ENCODE measurements around the gene FILIP1. TPM values are rescaled to one million over a fixed set of nuclear protein-coding genes. Genes with fewer than 3 reads are reported as not detected.
"Not testable (repeated sequence)": the region's sequence is repeated elsewhere in the genome, so short reads cannot be mapped to it uniquely, and the experiment has no call there.

Gene FILIP1
- total RNA-seq, 4 donors from 2014 or later = 36.0 to 57.6 (median 48.0) TPM

GRCh38 chr6:75418233-75418632 is 75.4 kb downstream of the FILIP1 start:
- Histone ChIP-seq H3K27me3 (no peaks in the 10 kb centered on the region), H3K4me3 (no peak overlapping the region), H3K4me1 (peaks cover 10 to 65% (median 12%) of the 10 kb centered on the region in 3 donors), H3K27ac (no peak overlapping the region), H3K9me3 (no peaks in the 10 kb centered on the region), H3K36me3 (no peaks in the 10 kb centered on the region)
- TF ChIP-seq POLR2AphosphoS5 (IDR thresholded peaks at IDR 0.05) (no peak), CTCF (IDR thresholded peaks at IDR 0.05) (no peak), EP300 (IDR thresholded peaks at IDR 0.05) (no peak), POLR2A (IDR thresholded peaks at IDR 0.05) (no peak)
- no peak for ATAC-seq

DNA sequence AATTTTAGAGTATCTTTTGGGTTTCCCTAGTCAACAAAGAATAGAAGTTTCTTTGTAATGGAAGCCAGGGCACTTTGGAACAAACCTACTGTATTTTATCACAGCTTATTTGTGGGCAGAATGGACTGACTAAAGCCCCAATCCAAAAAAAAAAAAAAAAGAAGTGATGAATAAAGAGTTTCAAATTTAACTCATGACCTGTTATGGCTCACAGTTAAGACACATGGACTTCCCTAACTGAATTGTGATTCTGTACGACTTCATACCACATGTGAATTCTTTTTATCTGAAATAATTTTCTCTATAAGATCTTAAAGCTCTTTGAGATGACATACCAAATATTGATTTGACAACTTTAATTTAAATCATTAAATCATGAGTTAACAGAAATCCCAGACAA is 77.2 kb downstream of the FILIP1 start:
- TF ChIP-seq POLR2A (IDR thresholded peaks at IDR 0.05) (no peak), EP300 (IDR thresholded peaks at IDR 0.05) (no peak), POLR2AphosphoS5 (IDR thresholded peaks at IDR 0.05) (no peak), CTCF (IDR thresholded peaks at IDR 0.05) (no peak)
- Histone ChIP-seq H3K9me3 (no peaks in the 10 kb centered on the region), H3K27ac (no peak overlapping the region), H3K27me3 (no peaks in the 10 kb centered on the region), H3K4me3 (no peak overlapping the region), H3K36me3 (no peaks in the 10 kb centered on the region), H3K4me1 (peaks cover 10 to 57% (median 10%) of the 10 kb centered on the region in 3 donors)
- 42 to 67% methylated on average over 1 of the region's 1 CpG for WGBS, 2 donors (ENCODE audit: low coverage in 1 of 2)
- ATAC-seq = no peak

GRCh38 chr6:75415804-75416203 is 77.8 kb downstream of the FILIP1 start:
- H3K9me3 ChIP-seq = no peaks in the 10 kb centered on the region
- no peaks in the 10 kb centered on the region for H3K27me3 ChIP-seq
- no peak for TF ChIP-seq POLR2A (IDR thresholded peaks at IDR 0.05)
- 29 to 67% methylated on average over 1 of the region's 1 CpG for WGBS, 2 donors (ENCODE audit: low coverage in 1 of 2)
- H3K4me1 ChIP-seq = peaks cover 9 to 54% (median 10%) of the 10 kb centered on the region in 3 donors
- H3K27ac ChIP-seq = no peak overlapping the region
- ATAC-seq = no peak
- H3K36me3 ChIP-seq = no peaks in the 10 kb centered on the region
- no peak overlapping the region for H3K4me3 ChIP-seq

DNA sequence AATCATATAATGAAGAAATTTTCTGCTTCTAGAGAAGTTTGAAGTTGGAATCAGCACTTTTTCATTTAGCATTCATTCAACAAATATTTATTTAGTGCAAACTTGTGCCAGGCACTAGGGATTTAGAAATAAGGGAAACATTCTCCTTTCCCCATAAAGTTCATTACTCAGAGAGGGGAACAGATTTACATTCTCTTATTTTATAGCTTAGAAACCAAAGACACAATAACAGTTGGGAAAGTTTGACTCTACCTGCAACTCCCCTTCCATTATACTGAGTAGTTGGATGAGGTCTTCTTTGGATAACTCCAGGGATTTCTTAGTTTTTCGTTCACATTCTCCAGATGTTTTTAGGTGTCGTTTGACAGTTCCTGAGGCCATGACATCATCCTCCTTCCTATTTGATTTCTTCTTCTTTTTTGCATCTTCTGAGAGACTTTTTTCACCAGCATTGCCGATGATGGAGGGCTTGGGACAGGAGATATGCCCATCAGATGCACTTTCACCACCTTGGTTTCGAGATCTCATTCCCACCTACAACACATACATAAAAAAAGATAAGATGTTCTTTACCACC is 79.1 kb downstream of the FILIP1 start:
- WGBS, 2 donors (ENCODE audit: low coverage in 1 of 2) = 61 to 71% methylated on average over 4 of the region's 4 CpGs

GRCh38 chr6:75412969-75413662 is 80.5 kb downstream of the FILIP1 start:
- 45 to 52% methylated on average over 3 of the region's 3 CpGs for WGBS, 2 donors (ENCODE audit: low coverage in 1 of 2)
- Histone ChIP-seq H3K9me3 (no peaks in the 10 kb centered on the region), H3K4me3 (no peak overlapping the region), H3K27ac (no peak overlapping the region), H3K27me3 (no peaks in the 10 kb centered on the region), H3K4me1 (peaks cover 10 to 55% (median 21%) of the 10 kb centered on the region in 3 donors), H3K36me3 (no peaks in the 10 kb centered on the region)
- no peak for ATAC-seq
- TF ChIP-seq POLR2A (IDR thresholded peaks at IDR 0.05) (no peak), CTCF (IDR thresholded peaks at IDR 0.05) (no peak), EP300 (IDR thresholded peaks at IDR 0.05) (no peak), POLR2AphosphoS5 (IDR thresholded peaks at IDR 0.05) (no peak)

More for the DNA sequence above, 79.1 kb downstream of the FILIP1 start:
- no peaks in the 10 kb centered on the region for H3K9me3 ChIP-seq
- no peak for ATAC-seq
- no peak for TF ChIP-seq POLR2A (IDR thresholded peaks at IDR 0.05)
- no peak for TF ChIP-seq POLR2AphosphoS5 (IDR thresholded peaks at IDR 0.05)
- TF ChIP-seq EP300 (IDR thresholded peaks at IDR 0.05) = no peak
- no peak for TF ChIP-seq CTCF (IDR thresholded peaks at IDR 0.05)
- H3K4me1 ChIP-seq = peaks cover 7 to 58% (median 12%) of the 10 kb centered on the region in 3 donors
- no peak overlapping the region for H3K27ac ChIP-seq
- H3K27me3 ChIP-seq = no peaks in the 10 kb centered on the region
- no peak overlapping the region for H3K4me3 ChIP-seq
- no peaks in the 10 kb centered on the region for H3K36me3 ChIP-seq

DNA sequence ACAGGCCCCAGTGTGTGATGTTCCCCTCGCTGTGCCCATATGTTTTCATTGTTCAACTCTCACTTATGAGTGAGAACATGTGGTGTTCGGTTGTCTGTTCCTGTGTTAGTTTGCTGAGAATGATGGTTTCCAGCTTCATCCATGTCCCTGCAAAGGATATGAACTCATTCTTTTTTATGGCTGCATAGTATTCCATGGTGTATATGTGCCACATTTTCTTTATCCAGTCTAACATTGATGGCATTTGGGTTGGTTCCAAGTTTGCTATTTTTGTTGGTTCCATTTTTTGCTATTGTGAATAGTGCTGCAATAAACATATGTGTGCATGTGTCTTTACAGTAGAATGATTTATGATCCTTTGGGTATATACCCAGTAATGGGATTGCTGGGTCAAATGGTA is 83.0 kb downstream of the FILIP1 start:
- WGBS, 2 donors (ENCODE audit: low coverage in 1 of 2) = 100% methylated on average over 2 of the region's 2 CpGs; no CpG with 5 or more reads in 1 of the 2 donors

More for the DNA sequence above, 83.0 kb downstream of the FILIP1 start:
- not testable (repeated sequence) for H3K9me3 ChIP-seq, H3K27ac ChIP-seq, H3K27me3 ChIP-seq, H3K4me3 ChIP-seq, ATAC-seq, H3K36me3 ChIP-seq
- H3K4me1 ChIP-seq = peaks cover 7 to 42% (median 21%) of the 10 kb centered on the region in 3 donors
